Thoracic aorta (tissue), 2 donors: Measurements from ENCODE around the gene GDE1. TPM values are rescaled to one million over a fixed set of nuclear protein-coding genes. Genes with fewer than 3 reads are reported as not detected.

ENCODE experiments used
- ATAC-seq: fragments of 150-250 bp; one replicate; pipeline ENCODE4 v1.8.0; 2017; ENCODE audit warnings: low read depth; ENCODE audit not compliant: insufficient number of reproducible peaks, low FRiP score
- DNase-seq: peaks from one replicate; pipeline ENCODE4 v3.0.0-alpha.2; 2020; ENCODE audit warnings: low spot score
- H3K27ac ChIP-seq, 2 donors: fragments of 200-600 bp; sonication (generic); 1 replicate in 1 of 2; 2 replicates in 1 of 2; pipeline ENCODE4 v1.5.1; 2016; ENCODE audit warnings: mild to moderate bottlenecking in 2 of 2, moderate library complexity in 2 of 2
- H3K27me3 ChIP-seq: fragments of 200-600 bp; sonication (generic); replicated peaks from 2 replicates; pipeline ENCODE4 v1.6.0; 2016; ENCODE audit warnings: mild to moderate bottlenecking; ENCODE audit not compliant: insufficient read depth
- H3K36me3 ChIP-seq: fragments of 200-600 bp; sonication (generic); one replicate; pipeline ENCODE4 v1.5.1; 2016
- H3K4me1 ChIP-seq, 2 donors: fragments of 200-600 bp; sonication (generic); 1 replicate in 1 of 2; 2 replicates in 1 of 2; pipeline versions ENCODE4 v1.5.1 to v1.6.0; 2016; ENCODE audit warnings: low read depth in 2 of 2, mild to moderate bottlenecking in 1 of 2; ENCODE audit not compliant: control insufficient read depth in 1 of 2
- H3K4me3 ChIP-seq: fragments of 200-600 bp; sonication (generic); 2 replicates; pipeline ENCODE4 v1.5.1; 2016; ENCODE audit warnings: mild to moderate bottlenecking
- H3K9me3 ChIP-seq: fragments of 200-600 bp; sonication (generic); 2 replicates; pipeline ENCODE4 v1.5.1; 2016
- total RNA-seq, 2 donors: library from RNA; depleted of rRNA; stranded (reverse); fragments of >200 nt; gene quantifications; one replicate each; pipeline versions ENCODE4 v1.1.0 to v1.2.3, GENCODE V29; 2016
- TF ChIP-seq, protein P1 (sequence below): fragments of 200-600 bp; sonication (generic); IDR thresholded peaks from one replicate; pipeline ENCODE4 v1.5.1; 2019; ENCODE audit warnings: antibody characterized with exemption

The GDE1 gene
- total RNA-seq, 2 donors from 2014 or later: 47.8 to 49.7 TPM

DNA sequence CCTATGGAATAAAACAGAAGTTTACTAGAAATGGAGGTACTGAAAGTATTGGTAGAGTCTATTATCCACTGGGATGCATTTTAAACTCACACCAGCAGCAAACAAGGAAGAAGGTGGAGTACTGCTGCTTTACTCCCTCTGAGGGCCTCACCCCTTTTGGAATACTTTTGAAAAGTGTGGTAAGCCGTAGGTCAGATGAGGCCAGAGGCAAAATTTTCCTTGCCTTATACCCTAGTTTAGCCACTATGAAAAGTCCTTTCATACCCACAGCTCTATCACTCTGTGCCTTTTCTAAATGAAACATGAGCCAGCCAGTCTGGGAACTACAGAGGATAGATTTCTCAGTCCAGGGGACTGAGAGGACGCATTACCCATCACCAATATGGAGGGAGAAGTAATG is 14.0 kb downstream of the GDE1 start:
- Histone ChIP-seq H3K9me3 (no peaks in the 10 kb centered on the region), H3K36me3 (peaks cover 25% of the 10 kb centered on the region), H3K4me1 (peaks cover 0 to 10% of the 10 kb centered on the region in 2 donors), H3K4me3 (no peak overlapping the region), H3K27ac (no peak overlapping the region), H3K27me3 (no peaks in the 10 kb centered on the region)
- DNase-seq: no peak
- TF ChIP-seq, protein P1, sequence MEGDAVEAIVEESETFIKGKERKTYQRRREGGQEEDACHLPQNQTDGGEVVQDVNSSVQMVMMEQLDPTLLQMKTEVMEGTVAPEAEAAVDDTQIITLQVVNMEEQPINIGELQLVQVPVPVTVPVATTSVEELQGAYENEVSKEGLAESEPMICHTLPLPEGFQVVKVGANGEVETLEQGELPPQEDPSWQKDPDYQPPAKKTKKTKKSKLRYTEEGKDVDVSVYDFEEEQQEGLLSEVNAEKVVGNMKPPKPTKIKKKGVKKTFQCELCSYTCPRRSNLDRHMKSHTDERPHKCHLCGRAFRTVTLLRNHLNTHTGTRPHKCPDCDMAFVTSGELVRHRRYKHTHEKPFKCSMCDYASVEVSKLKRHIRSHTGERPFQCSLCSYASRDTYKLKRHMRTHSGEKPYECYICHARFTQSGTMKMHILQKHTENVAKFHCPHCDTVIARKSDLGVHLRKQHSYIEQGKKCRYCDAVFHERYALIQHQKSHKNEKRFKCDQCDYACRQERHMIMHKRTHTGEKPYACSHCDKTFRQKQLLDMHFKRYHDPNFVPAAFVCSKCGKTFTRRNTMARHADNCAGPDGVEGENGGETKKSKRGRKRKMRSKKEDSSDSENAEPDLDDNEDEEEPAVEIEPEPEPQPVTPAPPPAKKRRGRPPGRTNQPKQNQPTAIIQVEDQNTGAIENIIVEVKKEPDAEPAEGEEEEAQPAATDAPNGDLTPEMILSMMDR: no peak
- ATAC-seq: no peak

DNA sequence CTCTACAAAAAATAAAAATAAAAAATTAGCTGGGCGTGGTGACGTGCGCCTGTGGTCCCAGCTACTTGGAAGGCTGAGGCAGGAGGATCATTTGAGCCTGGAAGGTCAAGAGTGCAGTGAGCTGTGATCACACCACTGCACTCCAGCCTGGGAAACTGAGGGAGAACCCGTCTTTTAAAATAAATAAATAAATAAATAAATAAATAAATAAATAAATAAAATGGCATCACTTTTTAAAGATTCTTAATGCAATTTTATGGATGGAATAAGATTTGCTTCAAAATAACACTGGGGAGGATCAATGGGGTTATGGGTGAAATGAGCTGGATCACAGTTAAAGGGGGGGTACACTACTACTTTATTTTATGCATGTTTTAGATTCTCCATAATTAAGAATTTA is 14.9 kb downstream of the GDE1 start:
- ATAC-seq (no peak), DNase-seq (no peak)
- Histone ChIP-seq H3K4me1 (peaks cover 0 to 10% of the 10 kb centered on the region in 2 donors), H3K9me3 (no peaks in the 10 kb centered on the region), H3K4me3 (no peak overlapping the region), H3K36me3 (peaks cover 30% of the 10 kb centered on the region), H3K27me3 (no peaks in the 10 kb centered on the region), H3K27ac (no peak overlapping the region)
- TF ChIP-seq, protein P1: no peak

DNA sequence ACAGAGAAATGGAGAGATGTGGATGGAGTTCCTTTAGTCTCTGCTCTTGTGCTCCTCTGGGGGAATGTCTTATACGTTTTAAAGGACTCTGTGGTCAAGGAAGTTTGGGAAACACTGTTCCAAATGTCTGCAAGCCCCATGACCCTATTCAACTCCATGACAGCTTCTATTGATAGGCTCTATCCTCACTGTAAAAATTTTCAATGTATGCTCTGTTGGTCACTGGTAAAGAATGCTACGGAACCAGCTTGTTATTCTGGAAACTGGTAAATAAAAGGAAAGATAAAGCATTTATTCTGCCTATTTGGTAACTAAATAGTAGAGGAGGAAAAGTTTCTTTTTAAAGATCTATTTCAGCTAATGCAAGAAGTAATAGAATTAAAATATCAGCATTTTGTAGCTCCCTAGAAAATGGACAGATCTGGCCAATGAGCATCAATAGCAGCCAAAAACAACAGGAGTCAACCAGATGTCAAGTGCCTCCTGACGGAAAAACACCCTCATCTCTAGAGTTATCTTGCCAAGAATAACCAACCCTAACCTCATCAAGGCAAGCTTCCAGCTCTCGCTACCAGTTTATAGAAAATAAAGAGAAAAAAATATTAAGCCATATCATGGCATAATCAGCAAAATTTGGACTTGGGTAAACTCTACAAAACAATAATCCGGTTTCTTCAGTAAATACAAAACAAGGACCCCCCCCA is 16.1 kb downstream of the GDE1 start:
- Histone ChIP-seq H3K27me3 (no peaks in the 10 kb centered on the region), H3K9me3 (no peaks in the 10 kb centered on the region), H3K36me3 (peaks cover 36% of the 10 kb centered on the region), H3K4me1 (peaks cover 0 to 10% of the 10 kb centered on the region in 2 donors), H3K4me3 (no peak overlapping the region), H3K27ac (no peak overlapping the region)
- DNase-seq: no peak
- no peak for ATAC-seq
- TF ChIP-seq, protein P1: no peak

DNA sequence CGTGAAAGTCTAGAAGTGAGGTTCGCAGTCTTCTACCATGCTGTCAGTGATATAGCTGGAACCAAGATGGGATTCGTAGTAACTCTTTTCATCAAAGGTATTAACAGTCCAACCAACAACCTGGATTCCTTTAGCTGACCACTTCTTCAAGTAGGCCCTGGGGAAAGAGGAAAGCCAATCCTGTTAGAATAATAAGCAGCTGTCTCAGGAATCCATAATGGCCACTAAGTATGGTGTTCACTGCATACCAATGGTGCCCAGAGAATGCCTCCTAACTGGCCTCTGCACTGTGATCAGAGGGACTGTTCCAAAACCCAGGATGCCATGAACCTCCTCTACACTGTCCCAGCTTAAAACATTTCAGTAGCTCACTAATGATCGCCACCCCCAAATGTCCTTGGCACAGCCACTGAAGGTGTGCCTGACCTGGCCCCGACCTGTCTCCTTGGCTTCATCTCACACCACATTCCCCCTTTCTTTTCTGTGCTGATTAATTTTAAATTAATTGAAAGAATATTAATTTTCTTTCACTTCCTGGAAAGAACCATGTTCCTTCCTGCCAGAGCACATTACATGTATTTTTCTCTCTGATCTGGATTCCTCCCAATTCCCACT is 18.3 kb downstream of the GDE1 start:
- TF ChIP-seq, protein P1: no peak
- peaks cover 0 to 10% of the 10 kb centered on the region in 2 donors for H3K4me1 ChIP-seq
- no peak overlapping the region for H3K4me3 ChIP-seq
- peaks cover 35% of the 10 kb centered on the region for H3K36me3 ChIP-seq
- no peak overlapping the region for H3K27ac ChIP-seq
- H3K9me3 ChIP-seq: no peaks in the 10 kb centered on the region
- ATAC-seq: no peak
- no peaks in the 10 kb centered on the region for H3K27me3 ChIP-seq
- DNase-seq: no peak

DNA sequence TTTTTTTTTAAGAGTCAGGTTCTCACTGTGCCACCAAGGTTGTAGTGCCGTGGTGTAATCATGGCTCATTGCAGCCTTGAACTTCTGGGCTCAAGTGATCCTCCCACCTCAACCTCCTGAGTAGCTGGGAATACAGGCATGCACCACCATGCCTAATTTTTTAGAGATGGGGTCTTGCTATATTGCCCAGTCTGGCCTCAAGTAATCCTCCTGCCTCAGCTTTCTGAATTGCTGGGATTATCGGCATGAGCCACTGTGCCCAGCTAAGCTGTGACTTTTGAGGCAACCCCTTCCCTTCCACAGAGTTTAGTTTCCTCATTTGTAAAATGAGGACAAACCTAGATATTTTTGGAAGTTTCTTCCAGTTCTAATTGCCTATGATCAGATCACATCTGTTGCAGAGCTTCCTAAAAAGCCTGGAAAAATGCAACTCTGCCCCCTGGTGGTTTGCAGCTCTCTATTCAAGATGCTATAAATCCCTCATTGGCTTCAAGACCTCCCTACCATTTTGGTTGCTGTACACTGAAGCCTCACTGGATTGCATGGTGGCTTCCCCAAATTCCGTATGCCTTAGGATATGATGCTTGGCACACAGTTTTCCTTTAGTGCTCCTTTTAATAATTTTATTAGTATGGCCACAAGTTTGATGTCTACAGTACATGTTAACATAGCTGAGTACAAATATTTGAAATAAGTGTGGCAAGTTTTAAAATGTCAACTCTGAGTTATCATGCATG is 19.3 kb downstream of the GDE1 start:
- ATAC-seq: no peak
- peaks cover 0 to 10% of the 10 kb centered on the region in 2 donors for H3K4me1 ChIP-seq
- no peaks in the 10 kb centered on the region for H3K9me3 ChIP-seq
- H3K36me3 ChIP-seq: peaks cover 35% of the 10 kb centered on the region
- H3K4me3 ChIP-seq: no peak overlapping the region
- no peak for DNase-seq
- no peaks in the 10 kb centered on the region for H3K27me3 ChIP-seq
- TF ChIP-seq, protein P1: peak; percentile 72
- no peak overlapping the region for H3K27ac ChIP-seq
